Subcutaneous adipose tissue (tissue), 4 donors: ENCODE measurements around the gene CAST. TPM values are rescaled to one million over a fixed set of nuclear protein-coding genes. Genes with fewer than 3 reads are reported as not detected.

Experiments used
- total RNA-seq, 4 donors: library from RNA; depleted of rRNA; stranded (reverse); fragments of >200 nt; gene quantifications; one replicate each; pipeline ENCODE4 v1.1.0, GENCODE V29; 2016
- TF ChIP-seq, protein P1 (sequence below): fragments of 450-650 bp; IDR thresholded peaks from one replicate; pipeline ENCODE4 v1.5.1; 2016; ENCODE audit warnings: low read depth, mild to moderate bottlenecking, control low read depth, antibody characterized with exemption, moderate library complexity

The CAST gene
- total RNA-seq, 4 donors from 2014 or later: 296 to 432 (median 373) TPM

DNA sequence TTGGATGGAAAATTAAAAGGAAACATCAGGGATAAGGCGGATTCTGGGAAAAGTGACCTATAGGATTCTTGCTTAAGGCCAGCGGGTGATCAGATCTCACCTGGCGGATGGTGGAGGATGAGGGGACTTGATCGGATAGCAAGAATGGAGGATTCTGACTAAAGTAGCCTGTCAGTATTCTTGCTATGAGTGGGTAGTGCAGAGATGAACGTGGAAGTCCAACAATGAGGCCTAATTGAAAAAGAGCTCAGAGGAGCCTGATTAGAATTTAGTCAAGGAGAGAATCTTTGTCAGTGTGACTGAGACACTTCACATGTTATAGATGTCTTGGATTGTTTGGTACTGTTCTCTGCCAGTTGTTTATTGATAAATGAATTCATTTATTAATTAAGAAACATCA lies 24.9 kb downstream of the CAST start:
- TF ChIP-seq, protein P1, sequence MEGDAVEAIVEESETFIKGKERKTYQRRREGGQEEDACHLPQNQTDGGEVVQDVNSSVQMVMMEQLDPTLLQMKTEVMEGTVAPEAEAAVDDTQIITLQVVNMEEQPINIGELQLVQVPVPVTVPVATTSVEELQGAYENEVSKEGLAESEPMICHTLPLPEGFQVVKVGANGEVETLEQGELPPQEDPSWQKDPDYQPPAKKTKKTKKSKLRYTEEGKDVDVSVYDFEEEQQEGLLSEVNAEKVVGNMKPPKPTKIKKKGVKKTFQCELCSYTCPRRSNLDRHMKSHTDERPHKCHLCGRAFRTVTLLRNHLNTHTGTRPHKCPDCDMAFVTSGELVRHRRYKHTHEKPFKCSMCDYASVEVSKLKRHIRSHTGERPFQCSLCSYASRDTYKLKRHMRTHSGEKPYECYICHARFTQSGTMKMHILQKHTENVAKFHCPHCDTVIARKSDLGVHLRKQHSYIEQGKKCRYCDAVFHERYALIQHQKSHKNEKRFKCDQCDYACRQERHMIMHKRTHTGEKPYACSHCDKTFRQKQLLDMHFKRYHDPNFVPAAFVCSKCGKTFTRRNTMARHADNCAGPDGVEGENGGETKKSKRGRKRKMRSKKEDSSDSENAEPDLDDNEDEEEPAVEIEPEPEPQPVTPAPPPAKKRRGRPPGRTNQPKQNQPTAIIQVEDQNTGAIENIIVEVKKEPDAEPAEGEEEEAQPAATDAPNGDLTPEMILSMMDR: no peak

DNA sequence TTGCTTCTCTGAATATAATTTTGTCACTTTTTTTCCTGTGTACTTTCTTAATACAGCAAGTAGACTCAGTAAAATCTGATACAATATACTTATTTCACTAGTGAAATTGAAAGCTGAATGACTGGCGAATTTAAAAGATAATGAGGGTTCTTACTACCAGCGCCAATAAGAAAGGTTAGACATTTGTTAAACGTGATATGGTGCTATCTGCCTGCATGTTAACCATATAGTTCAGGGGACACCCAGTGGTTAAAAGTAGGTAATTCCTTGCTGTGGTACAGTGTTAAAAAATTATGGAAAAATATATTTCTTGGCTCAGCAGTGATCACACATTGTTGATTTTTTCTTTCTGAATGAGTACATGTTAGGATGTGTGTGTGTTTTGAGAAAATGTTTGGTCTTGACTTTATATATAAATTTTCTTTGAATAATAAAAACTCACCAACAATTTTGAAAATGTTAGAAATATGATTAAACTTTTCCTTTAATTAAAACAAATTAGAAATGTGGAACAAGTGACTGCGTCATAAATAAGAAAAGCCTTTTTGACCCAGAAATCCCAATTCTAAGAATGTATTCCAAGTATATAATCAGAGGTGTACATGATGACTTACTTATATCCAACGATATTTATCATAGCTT lies 25.8 kb downstream of the CAST start:
- TF ChIP-seq, protein P1: no peak

DNA sequence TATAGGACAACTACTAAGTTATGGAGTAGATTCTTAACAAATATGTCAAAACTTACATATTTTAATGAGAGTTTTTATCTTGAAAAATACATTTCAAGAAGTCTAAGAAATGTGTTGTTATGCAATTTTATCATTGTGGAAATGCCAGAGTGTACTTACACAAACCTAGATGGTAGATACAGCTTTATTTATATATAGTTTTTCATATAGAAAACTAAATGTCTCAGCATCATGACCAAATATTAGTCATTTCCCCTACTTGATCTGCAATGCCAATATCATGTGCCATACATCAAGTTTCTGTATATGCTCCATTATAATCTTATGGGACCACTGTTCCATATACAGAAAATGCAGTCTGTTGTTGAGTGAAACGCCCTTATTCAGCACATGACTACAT lies 28.7 kb downstream of the CAST start:
- TF ChIP-seq, protein P1: no peak

DNA sequence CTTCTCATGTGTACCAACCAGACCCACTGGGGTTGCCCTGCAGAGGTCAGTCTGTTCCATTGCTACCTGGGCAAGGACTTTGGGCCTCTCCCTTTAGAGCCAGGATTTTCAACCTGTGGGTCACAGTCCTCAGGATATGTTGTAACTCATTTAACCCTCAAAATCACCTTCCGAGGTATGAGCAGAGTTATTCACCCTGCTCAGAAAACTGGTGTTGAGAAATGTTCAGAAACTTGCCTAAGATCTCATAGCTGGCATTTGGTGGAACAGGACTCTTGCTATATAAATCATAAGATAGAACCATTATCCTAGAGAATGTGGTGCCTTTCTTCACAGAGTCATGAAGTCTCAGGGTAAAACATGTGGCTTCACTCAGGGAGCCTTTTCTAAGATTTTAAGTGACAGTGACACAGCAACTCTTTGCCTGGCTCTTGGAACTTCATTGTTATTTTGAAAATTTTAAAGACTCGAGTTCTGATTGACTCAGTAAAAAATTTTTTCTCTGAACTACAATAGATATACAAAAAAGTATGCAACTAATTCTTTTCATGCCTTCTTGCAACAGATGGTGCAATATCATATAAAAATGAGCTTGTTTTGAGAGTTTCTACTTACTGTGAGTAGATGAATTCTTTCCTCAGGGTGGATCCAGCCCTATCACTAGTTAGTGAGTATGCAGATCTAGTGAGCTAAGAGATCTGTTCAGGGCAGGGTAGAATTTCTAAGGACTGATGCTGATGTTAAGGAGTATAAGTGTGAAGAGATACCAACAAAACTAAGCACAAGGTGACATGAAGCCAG lies 29.5 kb downstream of the CAST start:
- TF ChIP-seq, protein P1: no peak

DNA sequence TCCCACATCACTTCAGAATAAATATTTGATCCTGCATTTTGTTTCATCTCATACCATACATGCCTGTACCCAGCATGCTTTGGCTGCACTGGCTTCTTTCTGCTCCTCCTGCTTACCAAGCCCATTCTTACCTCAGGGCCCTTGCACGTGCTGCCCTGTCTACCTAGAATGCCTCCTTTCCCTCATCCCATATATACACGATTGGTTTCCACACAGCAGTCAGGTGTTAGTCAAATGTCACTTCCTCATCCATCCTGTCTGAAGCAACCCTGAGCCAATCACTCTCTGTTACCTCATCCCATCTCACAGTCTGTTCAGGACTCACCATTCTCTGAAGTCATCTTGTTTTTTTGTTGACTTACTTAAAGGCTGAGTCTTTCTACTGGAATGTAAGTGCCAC lies 30.3 kb downstream of the CAST start:
- TF ChIP-seq, protein P1: no peak

DNA sequence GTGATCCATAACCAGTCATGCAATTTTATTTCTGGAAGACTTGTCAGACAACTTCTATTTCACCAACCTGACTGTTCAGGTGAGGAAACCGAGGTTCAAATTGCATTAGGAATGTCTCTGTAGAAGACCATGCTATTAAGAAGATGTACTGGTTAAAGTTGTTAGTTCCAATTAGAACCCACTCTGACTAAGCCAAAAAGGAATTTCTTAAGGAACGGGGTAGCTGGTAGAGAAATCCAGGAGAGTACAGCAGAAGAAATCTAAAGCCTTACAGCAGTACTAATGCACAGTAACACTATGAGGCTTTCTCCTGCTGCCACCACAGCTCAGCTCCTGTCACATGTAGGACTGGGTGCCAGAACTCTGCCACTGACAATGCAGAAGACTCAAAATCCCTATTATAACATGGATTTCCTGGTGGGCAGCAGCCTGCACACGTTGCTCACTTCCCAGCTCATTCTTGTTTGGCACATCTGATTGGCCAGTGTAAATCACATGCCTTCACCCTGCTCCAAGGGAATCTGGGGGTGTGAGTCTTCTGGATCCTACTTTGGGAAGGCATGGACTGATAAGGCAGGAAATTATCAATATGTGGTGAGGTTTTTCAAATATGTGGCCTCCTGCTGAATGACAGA lies 37.1 kb downstream of the CAST start:
- TF ChIP-seq, protein P1: no peak
